ENCODE data around the gene RAB22A.

The RAB22A gene

DNA sequence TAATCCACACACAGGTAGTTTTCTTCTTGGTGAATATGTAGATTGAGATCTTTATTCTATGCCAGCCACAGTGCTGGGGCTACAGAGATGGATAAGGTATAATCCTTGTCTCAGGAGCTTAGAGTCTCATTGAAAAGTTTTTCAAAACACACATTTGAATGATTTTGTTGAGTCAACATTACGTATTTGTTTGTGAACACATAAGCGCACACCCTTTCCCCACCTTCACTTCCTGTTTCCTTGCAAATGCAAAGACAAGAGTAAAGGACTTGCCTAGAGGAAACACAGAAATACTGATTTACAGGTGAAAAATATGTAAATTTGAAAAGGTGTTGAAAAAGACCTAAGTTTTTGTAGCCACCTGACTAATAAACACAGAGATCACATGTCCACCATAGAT lies 107.3 kb downstream of the RAB22A start:
- no peak for DNase-seq (ENCODE audit: low read depth in 1 of 2, low spot score in 1 of 2)
- no peaks in the 10 kb centered on the region for H3K27me3 ChIP-seq (ENCODE audit: insufficient read depth, poor library complexity, severe bottlenecking)
- no peak overlapping the region for H3K27ac ChIP-seq (replicated peaks)
- H3K4me3 ChIP-seq (replicated peaks; ENCODE audit: insufficient read depth, low read length), result no peak overlapping the region
- TF ChIP-seq GABPA (IDR thresholded peaks at IDR 0.05; ENCODE audit: low read depth) (no peak), SPI1 (IDR thresholded peaks at IDR 0.05; ENCODE audit: borderline replicate concordance, low read depth) (no peak; the same call in 1 of the 2 replicates), POLR2AphosphoS5 (IDR thresholded peaks at IDR 0.05; ENCODE audit: low read depth) (no peak)
- TF ChIP-seq, protein P1, sequence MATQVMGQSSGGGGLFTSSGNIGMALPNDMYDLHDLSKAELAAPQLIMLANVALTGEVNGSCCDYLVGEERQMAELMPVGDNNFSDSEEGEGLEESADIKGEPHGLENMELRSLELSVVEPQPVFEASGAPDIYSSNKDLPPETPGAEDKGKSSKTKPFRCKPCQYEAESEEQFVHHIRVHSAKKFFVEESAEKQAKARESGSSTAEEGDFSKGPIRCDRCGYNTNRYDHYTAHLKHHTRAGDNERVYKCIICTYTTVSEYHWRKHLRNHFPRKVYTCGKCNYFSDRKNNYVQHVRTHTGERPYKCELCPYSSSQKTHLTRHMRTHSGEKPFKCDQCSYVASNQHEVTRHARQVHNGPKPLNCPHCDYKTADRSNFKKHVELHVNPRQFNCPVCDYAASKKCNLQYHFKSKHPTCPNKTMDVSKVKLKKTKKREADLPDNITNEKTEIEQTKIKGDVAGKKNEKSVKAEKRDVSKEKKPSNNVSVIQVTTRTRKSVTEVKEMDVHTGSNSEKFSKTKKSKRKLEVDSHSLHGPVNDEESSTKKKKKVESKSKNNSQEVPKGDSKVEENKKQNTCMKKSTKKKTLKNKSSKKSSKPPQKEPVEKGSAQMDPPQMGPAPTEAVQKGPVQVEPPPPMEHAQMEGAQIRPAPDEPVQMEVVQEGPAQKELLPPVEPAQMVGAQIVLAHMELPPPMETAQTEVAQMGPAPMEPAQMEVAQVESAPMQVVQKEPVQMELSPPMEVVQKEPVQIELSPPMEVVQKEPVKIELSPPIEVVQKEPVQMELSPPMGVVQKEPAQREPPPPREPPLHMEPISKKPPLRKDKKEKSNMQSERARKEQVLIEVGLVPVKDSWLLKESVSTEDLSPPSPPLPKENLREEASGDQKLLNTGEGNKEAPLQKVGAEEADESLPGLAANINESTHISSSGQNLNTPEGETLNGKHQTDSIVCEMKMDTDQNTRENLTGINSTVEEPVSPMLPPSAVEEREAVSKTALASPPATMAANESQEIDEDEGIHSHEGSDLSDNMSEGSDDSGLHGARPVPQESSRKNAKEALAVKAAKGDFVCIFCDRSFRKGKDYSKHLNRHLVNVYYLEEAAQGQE (IDR thresholded peaks at IDR 0.05; ENCODE audit: insufficient replicate concordance, low read depth), result no peak
- TF ChIP-seq, protein P2, sequence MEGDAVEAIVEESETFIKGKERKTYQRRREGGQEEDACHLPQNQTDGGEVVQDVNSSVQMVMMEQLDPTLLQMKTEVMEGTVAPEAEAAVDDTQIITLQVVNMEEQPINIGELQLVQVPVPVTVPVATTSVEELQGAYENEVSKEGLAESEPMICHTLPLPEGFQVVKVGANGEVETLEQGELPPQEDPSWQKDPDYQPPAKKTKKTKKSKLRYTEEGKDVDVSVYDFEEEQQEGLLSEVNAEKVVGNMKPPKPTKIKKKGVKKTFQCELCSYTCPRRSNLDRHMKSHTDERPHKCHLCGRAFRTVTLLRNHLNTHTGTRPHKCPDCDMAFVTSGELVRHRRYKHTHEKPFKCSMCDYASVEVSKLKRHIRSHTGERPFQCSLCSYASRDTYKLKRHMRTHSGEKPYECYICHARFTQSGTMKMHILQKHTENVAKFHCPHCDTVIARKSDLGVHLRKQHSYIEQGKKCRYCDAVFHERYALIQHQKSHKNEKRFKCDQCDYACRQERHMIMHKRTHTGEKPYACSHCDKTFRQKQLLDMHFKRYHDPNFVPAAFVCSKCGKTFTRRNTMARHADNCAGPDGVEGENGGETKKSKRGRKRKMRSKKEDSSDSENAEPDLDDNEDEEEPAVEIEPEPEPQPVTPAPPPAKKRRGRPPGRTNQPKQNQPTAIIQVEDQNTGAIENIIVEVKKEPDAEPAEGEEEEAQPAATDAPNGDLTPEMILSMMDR (IDR thresholded peaks at IDR 0.05; ENCODE audit: insufficient read depth, low read length), result no peak
